Activated CD4-positive, alpha-beta memory T cell treated with anti-CD3 and anti-CD28 coated beads, Interleukin-2, amount 10 ng/mL, durations not matched to agents 7 days and 5 days (primary cell): ENCODE results near the gene MERTK. TPM values are rescaled to one million over a fixed set of nuclear protein-coding genes. Genes with fewer than 3 reads are reported as not detected.
"Not testable (repeated sequence)": the region's sequence is repeated elsewhere in the genome, so short reads cannot be mapped to it uniquely, and the experiment has no call there.

Source experiments
- CTCF ChIA-PET: fragments of 350-600 bp; sonication (Branson Sonifier 250); formaldehyde crosslinking; loops from one replicate; lab custom pipeline; 2021; ENCODE audit warnings: antibody characterized with exemption, inconsistent platforms; lab: Charles Lee
- POLR2A ChIA-PET: fragments of 350-600 bp; sonication (Branson Sonifier 250); formaldehyde crosslinking; loops from one replicate; lab custom pipeline; 2021; ENCODE audit warnings: antibody characterized with exemption; lab: Charles Lee
- DNase-seq: peaks from one replicate; pipeline ENCODE4 v3.0.0-alpha.2; 2020
- H3K27ac Mint-ChIP-seq: one replicate; pipeline ENCODE4 v1.8.0; 2021; ENCODE audit warnings: mild to moderate bottlenecking, mixed read lengths
- H3K27me3 Mint-ChIP-seq: one replicate; pipeline ENCODE4 v1.8.0; 2021; ENCODE audit warnings: mixed read lengths
- H3K36me3 Mint-ChIP-seq: one replicate; pipeline ENCODE4 v1.8.0; 2021; ENCODE audit warnings: low read depth, mixed read lengths
- H3K4me1 Mint-ChIP-seq: one replicate; pipeline ENCODE4 v1.8.0; 2021; ENCODE audit warnings: mixed read lengths
- H3K4me3 Mint-ChIP-seq: one replicate; pipeline ENCODE4 v1.8.0; 2021; ENCODE audit warnings: mild to moderate bottlenecking, mixed read lengths
- H3K9me3 Mint-ChIP-seq: one replicate; pipeline ENCODE4 v1.8.0; 2021; ENCODE audit warnings: mixed read lengths
- total RNA-seq, 2 experiments: library from RNA; stranded (reverse); gene quantifications; one replicate each; pipeline ENCODE4 v1.2.3, GENCODE V29; 2021

MERTK gene
- total RNA-seq, 2 experiments from 2014 or later: 0.20 to 0.35 TPM

GRCh38 chr2:112033600-112033999 is 135.2 kb downstream of the MERTK start:
- H3K36me3 Mint-ChIP-seq: no peaks in the 10 kb centered on the region
- peaks cover 6% of the 10 kb centered on the region for H3K4me1 Mint-ChIP-seq
- H3K4me3 Mint-ChIP-seq: no peak overlapping the region
- no peaks in the 10 kb centered on the region for H3K9me3 Mint-ChIP-seq
- no peak overlapping the region for H3K27ac Mint-ChIP-seq
- H3K27me3 Mint-ChIP-seq: peaks cover 7% of the 10 kb centered on the region
- DNase-seq: no peak
- CTCF ChIA-PET: interaction anchor here (1.2 kb wide), 1 partner anchor 9 kb away, joined by 3 read pairs; no protein-coding TSS in a partner anchor
- POLR2A ChIA-PET: no interaction called here

- Mint-ChIP-seq H3K36me3 (no peaks in the 10 kb centered on the region), H3K4me1 (peaks cover 6% of the 10 kb centered on the region), H3K27ac (no peak overlapping the region), H3K4me3 (no peak overlapping the region), H3K27me3 (peaks cover 7% of the 10 kb centered on the region), H3K9me3 (no peaks in the 10 kb centered on the region)
- CTCF ChIA-PET: no interaction called here
- no peak for DNase-seq
- POLR2A ChIA-PET: no interaction called here
Measured at GRCh38 chr2:112034924-112035323, 136.5 kb downstream of the MERTK start.

GRCh38 chr2:112035786-112036185 is 137.4 kb downstream of the MERTK start:
- Mint-ChIP-seq H3K9me3 (no peaks in the 10 kb centered on the region), H3K27me3 (peaks cover 7% of the 10 kb centered on the region), H3K4me1 (peaks cover 6% of the 10 kb centered on the region), H3K4me3 (no peak overlapping the region), H3K27ac (no peak overlapping the region), H3K36me3 (no peaks in the 10 kb centered on the region)
- no peak for DNase-seq
- POLR2A ChIA-PET: no interaction called here
- CTCF ChIA-PET: no interaction called here

- H3K27me3 Mint-ChIP-seq, H3K4me1 Mint-ChIP-seq, H3K9me3 Mint-ChIP-seq, H3K27ac Mint-ChIP-seq, H3K36me3 Mint-ChIP-seq, POLR2A ChIA-PET, DNase-seq, H3K4me3 Mint-ChIP-seq: not testable (repeated sequence)
- CTCF ChIA-PET: interaction anchor here (0.7 kb wide), 1 partner anchor 459 kb away, joined by 3 read pairs; no protein-coding TSS in a partner anchor
Measured at GRCh38 chr2:112039556-112039955, 141.1 kb downstream of the MERTK start.

GRCh38 chr2:112040066-112040465 is 141.7 kb downstream of the MERTK start:
- POLR2A ChIA-PET, H3K9me3 Mint-ChIP-seq, H3K27me3 Mint-ChIP-seq, H3K4me1 Mint-ChIP-seq, DNase-seq, CTCF ChIA-PET, H3K27ac Mint-ChIP-seq, H3K36me3 Mint-ChIP-seq, H3K4me3 Mint-ChIP-seq: not testable (repeated sequence)

- POLR2A ChIA-PET, H3K4me1 Mint-ChIP-seq, H3K27ac Mint-ChIP-seq, H3K36me3 Mint-ChIP-seq, H3K4me3 Mint-ChIP-seq, H3K9me3 Mint-ChIP-seq, CTCF ChIA-PET, DNase-seq: not testable (repeated sequence)
- H3K27me3 Mint-ChIP-seq: peaks cover 13% of the 10 kb centered on the region
Measured at GRCh38 chr2:112041460-112041859, 143.1 kb downstream of the MERTK start.

- H3K36me3 Mint-ChIP-seq: no peaks in the 10 kb centered on the region
- ChIA-PET POLR2A (no interaction called here), CTCF (interaction anchor here (4.7 kb wide), 1 partner anchor 158 kb away, joined by 30 read pairs; no protein-coding TSS in a partner anchor)
- H3K9me3 Mint-ChIP-seq: no peaks in the 10 kb centered on the region
- peaks cover 16% of the 10 kb centered on the region for H3K27me3 Mint-ChIP-seq
- peaks cover 7% of the 10 kb centered on the region for H3K4me1 Mint-ChIP-seq
- H3K27ac Mint-ChIP-seq: no peak overlapping the region
- no peak overlapping the region for H3K4me3 Mint-ChIP-seq
- no peak for DNase-seq
Measured at GRCh38 chr2:112045446-112046014, 147.1 kb downstream of the MERTK start.

GRCh38 chr2:112046231-112046630 is 147.8 kb downstream of the MERTK start:
- POLR2A ChIA-PET: no interaction called here
- CTCF ChIA-PET: interaction anchor here (0.7 to 4.7 kb wide), 4 partner anchors 17 to 835 kb away, joined by 3 to 30 read pairs (median 4); partner anchors contain the start of gene ANAPC1
- no peak for DNase-seq
- Mint-ChIP-seq H3K4me1 (peaks cover 7% of the 10 kb centered on the region), H3K36me3 (no peaks in the 10 kb centered on the region), H3K9me3 (no peaks in the 10 kb centered on the region), H3K27me3 (peaks cover 16% of the 10 kb centered on the region), H3K27ac (no peak overlapping the region), H3K4me3 (no peak overlapping the region)

GRCh38 chr2:112047537-112048235 is 149.3 kb downstream of the MERTK start:
- Mint-ChIP-seq H3K9me3 (no peaks in the 10 kb centered on the region), H3K27ac (no peak overlapping the region), H3K27me3 (peaks cover 16% of the 10 kb centered on the region), H3K36me3 (no peaks in the 10 kb centered on the region), H3K4me3 (no peak overlapping the region), H3K4me1 (peaks cover 7% of the 10 kb centered on the region)
- ChIA-PET CTCF (interaction anchor here (1.1 to 4.7 kb wide), 2 partner anchors 148 to 160 kb away, joined by 3 to 30 read pairs; no protein-coding TSS in a partner anchor), POLR2A (interaction anchor here (0.6 kb wide), 1 partner anchor 166 kb away, joined by 3 read pairs; no protein-coding TSS in a partner anchor)
- DNase-seq: no peak

- ChIA-PET CTCF (interaction anchor here (4.7 kb wide), 1 partner anchor 160 kb away, joined by 30 read pairs; no protein-coding TSS in a partner anchor), POLR2A (no interaction called here)
- no peak overlapping the region for H3K4me3 Mint-ChIP-seq
- no peak for DNase-seq
- peaks cover 8% of the 10 kb centered on the region for H3K4me1 Mint-ChIP-seq
- H3K27ac Mint-ChIP-seq: no peak overlapping the region
- H3K36me3 Mint-ChIP-seq: no peaks in the 10 kb centered on the region
- peaks cover 16% of the 10 kb centered on the region for H3K27me3 Mint-ChIP-seq
- no peaks in the 10 kb centered on the region for H3K9me3 Mint-ChIP-seq
Measured at GRCh38 chr2:112048236-112048592, 149.8 kb downstream of the MERTK start.

GRCh38 chr2:112048887-112049286 is 150.5 kb downstream of the MERTK start:
- peaks cover 18% of the 10 kb centered on the region for H3K27me3 Mint-ChIP-seq
- H3K4me3 Mint-ChIP-seq: no peak overlapping the region
- POLR2A ChIA-PET: no interaction called here
- CTCF ChIA-PET: interaction anchor here (0.7 to 4.2 kb wide), 3 partner anchors 161 to 207 kb away, joined by 4 to 22 read pairs (median 5); no protein-coding TSS in a partner anchor
- H3K27ac Mint-ChIP-seq: no peak overlapping the region
- no peaks in the 10 kb centered on the region for H3K36me3 Mint-ChIP-seq
- H3K9me3 Mint-ChIP-seq: no peaks in the 10 kb centered on the region
- DNase-seq: no peak
- peaks cover 15% of the 10 kb centered on the region for H3K4me1 Mint-ChIP-seq

GRCh38 chr2:112050316-112050715 is 151.9 kb downstream of the MERTK start:
- H3K36me3 Mint-ChIP-seq: no peaks in the 10 kb centered on the region
- no peak overlapping the region for H3K4me3 Mint-ChIP-seq
- ChIA-PET POLR2A (no interaction called here), CTCF (interaction anchor here (0.6 to 4.2 kb wide), 4 partner anchors 71 to 216 kb away, joined by 4 to 22 read pairs (median 4); no protein-coding TSS in a partner anchor)
- H3K27ac Mint-ChIP-seq: no peak overlapping the region
- DNase-seq: no peak
- H3K4me1 Mint-ChIP-seq: peaks cover 17% of the 10 kb centered on the region
- no peaks in the 10 kb centered on the region for H3K9me3 Mint-ChIP-seq
- H3K27me3 Mint-ChIP-seq: peaks cover 16% of the 10 kb centered on the region
